Glutamatergic neuron (in vitro differentiated cells): ENCODE results near the gene HMGXB3. TPM values are rescaled to one million over a fixed set of nuclear protein-coding genes. Genes with fewer than 3 reads are reported as not detected.

Source experiments
- DNase-seq: peaks from one replicate; pipeline ENCODE4 v3.0.0; 2022
- H3K27ac Mint-ChIP-seq: one replicate; pipeline ENCODE4 v1.8.0; 2020; ENCODE audit warnings: mild to moderate bottlenecking, mixed read lengths, inconsistent platforms; ENCODE audit not compliant: unreplicated experiment
- H3K27me3 Mint-ChIP-seq: one replicate; pipeline ENCODE4 v1.8.0; 2020; ENCODE audit warnings: mild to moderate bottlenecking, moderate library complexity, mixed read lengths, inconsistent platforms; ENCODE audit not compliant: unreplicated experiment
- H3K36me3 Mint-ChIP-seq: one replicate; pipeline ENCODE4 v1.8.0; 2020; ENCODE audit warnings: mild to moderate bottlenecking, mixed read lengths, inconsistent platforms; ENCODE audit not compliant: unreplicated experiment
- H3K4me1 Mint-ChIP-seq: one replicate; pipeline ENCODE4 v1.8.0; 2020; ENCODE audit warnings: mild to moderate bottlenecking, low read depth, mixed read lengths, inconsistent platforms; ENCODE audit not compliant: unreplicated experiment
- H3K4me3 Mint-ChIP-seq: one replicate; pipeline ENCODE4 v1.8.0; 2020; ENCODE audit warnings: mild to moderate bottlenecking, mixed read lengths, inconsistent platforms; ENCODE audit not compliant: unreplicated experiment
- H3K9me3 Mint-ChIP-seq: one replicate; pipeline ENCODE4 v1.8.0; 2020; ENCODE audit warnings: mild to moderate bottlenecking, moderate library complexity, mixed read lengths, inconsistent platforms; ENCODE audit not compliant: unreplicated experiment
- CTCF ChIP-seq: fragments of 200-600 bp; sonication (generic); IDR thresholded peaks from one replicate; pipeline ENCODE4 v1.5.0; 2021; ENCODE audit not compliant: partially characterized antibody, unreplicated experiment
- total RNA-seq: library from RNA; stranded (reverse); fragmentation: NEBNext Ultra II Directional; extraction: Animal tissue kit (Norgen Biotek cat#: 25700); gene quantifications from one replicate; pipeline ENCODE4 v1.2.1, GENCODE V29; 2021; ENCODE audit not compliant: unreplicated experiment

HMGXB3 gene
- total RNA-seq, 1 donor from 2014 or later: 48.6 TPM

GRCh38 chr5:150058480-150059126, 58.1 kb downstream of the HMGXB3 start:
- no peaks in the 10 kb centered on the region for H3K4me1 Mint-ChIP-seq
- no peak overlapping the region for H3K27ac Mint-ChIP-seq
- H3K9me3 Mint-ChIP-seq: peaks cover 1% of the 10 kb centered on the region
- H3K27me3 Mint-ChIP-seq: peaks cover 2% of the 10 kb centered on the region
- TF ChIP-seq CTCF: no peak
- DNase-seq: no peak
- no peak overlapping the region for H3K4me3 Mint-ChIP-seq
- H3K36me3 Mint-ChIP-seq: no peaks in the 10 kb centered on the region

- Mint-ChIP-seq H3K27ac (no peak overlapping the region), H3K27me3 (peaks cover 2% of the 10 kb centered on the region), H3K36me3 (no peaks in the 10 kb centered on the region), H3K4me1 (no peaks in the 10 kb centered on the region), H3K9me3 (peaks cover 1% of the 10 kb centered on the region), H3K4me3 (no peak overlapping the region)
- DNase-seq: no peak
- TF ChIP-seq CTCF: no peak
These were observed 59.1 kb downstream of the HMGXB3 start for GRCh38 chr5:150059623-150060022.

GRCh38 chr5:150060471-150060870, 59.9 kb downstream of the HMGXB3 start:
- Mint-ChIP-seq H3K4me3 (no peak overlapping the region), H3K27ac (no peak overlapping the region), H3K9me3 (peaks cover 1% of the 10 kb centered on the region), H3K4me1 (no peaks in the 10 kb centered on the region), H3K27me3 (peaks cover 2% of the 10 kb centered on the region), H3K36me3 (no peaks in the 10 kb centered on the region)
- no peak for TF ChIP-seq CTCF
- no peak for DNase-seq

GRCh38 chr5:150061538-150061995, 61.0 kb downstream of the HMGXB3 start:
- Mint-ChIP-seq H3K4me1 (no peaks in the 10 kb centered on the region), H3K27me3 (no peaks in the 10 kb centered on the region), H3K27ac (no peak overlapping the region), H3K4me3 (no peak overlapping the region), H3K9me3 (peaks cover 1% of the 10 kb centered on the region), H3K36me3 (no peaks in the 10 kb centered on the region)
- no peak for TF ChIP-seq CTCF
- no peak for DNase-seq

GRCh38 chr5:150062216-150062922, 61.8 kb downstream of the HMGXB3 start:
- no peaks in the 10 kb centered on the region for H3K27me3 Mint-ChIP-seq
- H3K27ac Mint-ChIP-seq: no peak overlapping the region
- H3K36me3 Mint-ChIP-seq: no peaks in the 10 kb centered on the region
- TF ChIP-seq CTCF: no peak
- no peak for DNase-seq
- H3K4me1 Mint-ChIP-seq: no peaks in the 10 kb centered on the region
- no peak overlapping the region for H3K4me3 Mint-ChIP-seq
- H3K9me3 Mint-ChIP-seq: peaks cover 1% of the 10 kb centered on the region
